ENCODE measurements around the gene ARSB.
"Not testable (repeated sequence)": the region's sequence is repeated elsewhere in the genome, so short reads cannot be mapped to it uniquely, and the experiment has no call there.

ARSB gene

GRCh38 chr5:78896132-78896531, 89.0 kb downstream of the ARSB start:
- FAIRE-seq = no peak

DNA sequence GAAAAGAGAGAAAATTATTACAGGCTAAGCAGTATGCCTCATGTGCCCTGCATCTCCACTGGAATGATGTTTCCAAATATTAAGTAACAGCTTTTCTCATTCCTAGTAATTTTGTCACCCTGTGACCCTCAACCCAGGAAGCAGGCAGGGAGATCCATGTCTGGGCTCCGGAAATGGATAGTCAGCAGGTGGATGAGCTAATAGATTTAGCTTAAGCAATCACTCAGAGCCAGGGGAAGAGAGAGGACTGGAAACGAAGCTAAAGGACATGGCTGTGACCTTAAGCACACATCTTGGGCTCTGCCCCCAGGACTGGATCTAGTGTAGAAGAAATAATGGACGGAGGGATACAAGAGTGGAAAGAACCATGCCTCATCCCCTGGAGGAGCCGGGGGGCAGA, 89.5 kb downstream of the ARSB start:
- no peak for FAIRE-seq

- no peak for FAIRE-seq
Observed at GRCh38 chr5:78893940-78894677, 91.0 kb downstream of the ARSB start.

GRCh38 chr5:78890667-78891379, 94.3 kb downstream of the ARSB start:
- no peak for FAIRE-seq

GRCh38 chr5:78889369-78890140, 95.6 kb downstream of the ARSB start:
- FAIRE-seq = no peak

- no peak for FAIRE-seq
Observed at GRCh38 chr5:78888580-78889368, 96.3 kb downstream of the ARSB start.

- FAIRE-seq = no peak
Observed at GRCh38 chr5:78887384-78888118, 97.6 kb downstream of the ARSB start.

- FAIRE-seq = no peak
Observed at GRCh38 chr5:78886341-78887230, 98.5 kb downstream of the ARSB start.

- no peak for FAIRE-seq
Observed at GRCh38 chr5:78881884-78882283, 103.2 kb downstream of the ARSB start.

GRCh38 chr5:78879516-78879915, 105.6 kb downstream of the ARSB start:
- no peak for FAIRE-seq

- not testable (repeated sequence) for FAIRE-seq
Observed at GRCh38 chr5:78866076-78866475, 119.0 kb downstream of the ARSB start.

- no peak for FAIRE-seq
Observed at GRCh38 chr5:78858364-78858763, 126.7 kb downstream of the ARSB start.

GRCh38 chr5:78855026-78855425, 130.1 kb downstream of the ARSB start:
- no peak for FAIRE-seq

GRCh38 chr5:78851891-78852290, 133.2 kb downstream of the ARSB start:
- FAIRE-seq = not testable (repeated sequence)

DNA sequence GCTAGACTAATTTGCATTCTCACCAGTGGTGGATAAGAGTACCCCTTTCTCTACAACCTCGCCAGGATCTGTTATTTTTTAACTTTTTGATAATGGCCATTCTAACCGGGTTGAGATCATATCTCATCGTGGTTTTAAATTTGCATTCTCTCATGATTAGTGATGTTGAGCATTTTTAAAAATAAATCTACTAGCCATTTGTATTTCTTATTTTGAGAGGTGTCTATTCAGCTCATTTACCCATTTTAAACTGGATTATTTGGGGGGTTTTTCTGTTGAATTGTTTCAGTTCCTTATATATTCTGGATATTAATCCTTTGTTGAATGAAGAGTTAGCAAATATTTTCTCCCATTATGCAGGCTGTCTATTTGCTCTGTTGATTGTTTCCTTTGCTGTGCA, 139.6 kb downstream of the ARSB start:
- FAIRE-seq = no peak

GRCh38 chr5:78843436-78843835, 141.7 kb downstream of the ARSB start:
- no peak for FAIRE-seq

GRCh38 chr5:78841767-78842166, 143.3 kb downstream of the ARSB start:
- no peak for FAIRE-seq

DNA sequence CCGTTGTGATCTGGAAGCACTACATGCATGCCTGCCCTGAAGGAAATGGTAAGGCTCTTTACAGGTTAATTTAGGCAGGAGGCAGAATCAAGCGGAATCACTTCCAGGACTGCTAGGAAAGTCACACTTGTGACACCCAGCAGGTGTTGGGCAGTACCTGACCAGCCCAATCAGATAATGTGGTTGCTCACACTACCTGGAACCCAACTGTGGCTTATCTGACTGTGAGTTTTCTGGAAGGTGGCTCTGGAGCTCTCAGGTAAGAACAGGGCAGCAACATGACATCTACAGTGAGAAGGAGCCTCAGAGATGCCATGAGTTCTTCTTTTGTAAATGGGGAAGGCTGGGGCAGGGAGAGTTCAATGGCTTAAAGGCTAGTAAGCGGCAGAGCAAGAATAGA, 146.4 kb downstream of the ARSB start:
- no peak for FAIRE-seq

GRCh38 chr5:78837836-78838235, 147.3 kb downstream of the ARSB start:
- FAIRE-seq = no peak

GRCh38 chr5:78835176-78835575, 149.9 kb downstream of the ARSB start:
- FAIRE-seq = no peak

DNA sequence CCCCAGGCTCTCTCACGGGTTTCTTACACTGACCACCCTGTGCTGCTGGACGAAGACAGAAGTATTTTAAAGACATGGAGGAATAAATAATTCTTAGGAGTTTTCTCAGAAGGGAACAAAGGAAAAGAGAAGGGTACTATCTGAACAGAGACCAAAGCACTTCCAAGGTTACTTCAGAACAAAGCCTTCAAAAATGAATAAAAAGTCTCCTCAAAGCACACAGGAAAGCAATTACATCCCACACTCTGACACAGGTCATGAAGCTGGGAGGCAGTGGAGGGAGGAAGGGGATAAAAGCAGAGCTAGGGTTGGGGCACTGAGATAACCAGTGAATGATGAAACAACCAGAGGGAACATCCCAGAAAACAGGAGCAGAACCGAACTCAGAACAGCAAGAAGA, 151.8 kb downstream of the ARSB start:
- FAIRE-seq = no peak

All from TTC549 (cell line).